ENCODE measurements around the gene SLC2A9.

Gene SLC2A9

DNA sequence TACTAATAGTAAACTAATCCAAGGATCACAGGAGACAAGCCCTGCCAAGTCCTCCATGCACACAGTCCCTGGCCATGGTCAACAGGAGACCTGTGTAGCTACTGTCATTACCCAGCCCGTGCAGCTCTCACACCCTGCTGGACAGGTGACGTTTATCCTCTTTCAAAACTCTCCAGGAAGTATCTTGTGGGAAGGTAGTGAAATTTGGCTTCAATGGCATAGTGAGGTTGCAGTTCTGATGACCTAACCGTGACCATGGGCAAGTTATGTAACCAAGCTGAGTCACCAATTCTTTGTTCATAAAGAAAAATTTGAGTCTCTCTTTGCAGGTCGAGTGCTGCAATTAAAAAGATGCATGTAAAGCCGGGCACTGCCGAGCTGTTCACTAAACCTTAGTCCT, 11.3 kb upstream of the SLC2A9 start (continued):
- TF ChIP-seq, protein P1, sequence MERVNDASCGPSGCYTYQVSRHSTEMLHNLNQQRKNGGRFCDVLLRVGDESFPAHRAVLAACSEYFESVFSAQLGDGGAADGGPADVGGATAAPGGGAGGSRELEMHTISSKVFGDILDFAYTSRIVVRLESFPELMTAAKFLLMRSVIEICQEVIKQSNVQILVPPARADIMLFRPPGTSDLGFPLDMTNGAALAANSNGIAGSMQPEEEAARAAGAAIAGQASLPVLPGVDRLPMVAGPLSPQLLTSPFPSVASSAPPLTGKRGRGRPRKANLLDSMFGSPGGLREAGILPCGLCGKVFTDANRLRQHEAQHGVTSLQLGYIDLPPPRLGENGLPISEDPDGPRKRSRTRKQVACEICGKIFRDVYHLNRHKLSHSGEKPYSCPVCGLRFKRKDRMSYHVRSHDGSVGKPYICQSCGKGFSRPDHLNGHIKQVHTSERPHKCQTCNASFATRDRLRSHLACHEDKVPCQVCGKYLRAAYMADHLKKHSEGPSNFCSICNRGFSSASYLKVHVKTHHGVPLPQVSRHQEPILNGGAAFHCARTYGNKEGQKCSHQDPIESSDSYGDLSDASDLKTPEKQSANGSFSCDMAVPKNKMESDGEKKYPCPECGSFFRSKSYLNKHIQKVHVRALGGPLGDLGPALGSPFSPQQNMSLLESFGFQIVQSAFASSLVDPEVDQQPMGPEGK (CRISPR knock-in tag; IDR thresholded peaks at IDR 0.05; ENCODE audit: borderline replicate concordance) = no peak

DNA sequence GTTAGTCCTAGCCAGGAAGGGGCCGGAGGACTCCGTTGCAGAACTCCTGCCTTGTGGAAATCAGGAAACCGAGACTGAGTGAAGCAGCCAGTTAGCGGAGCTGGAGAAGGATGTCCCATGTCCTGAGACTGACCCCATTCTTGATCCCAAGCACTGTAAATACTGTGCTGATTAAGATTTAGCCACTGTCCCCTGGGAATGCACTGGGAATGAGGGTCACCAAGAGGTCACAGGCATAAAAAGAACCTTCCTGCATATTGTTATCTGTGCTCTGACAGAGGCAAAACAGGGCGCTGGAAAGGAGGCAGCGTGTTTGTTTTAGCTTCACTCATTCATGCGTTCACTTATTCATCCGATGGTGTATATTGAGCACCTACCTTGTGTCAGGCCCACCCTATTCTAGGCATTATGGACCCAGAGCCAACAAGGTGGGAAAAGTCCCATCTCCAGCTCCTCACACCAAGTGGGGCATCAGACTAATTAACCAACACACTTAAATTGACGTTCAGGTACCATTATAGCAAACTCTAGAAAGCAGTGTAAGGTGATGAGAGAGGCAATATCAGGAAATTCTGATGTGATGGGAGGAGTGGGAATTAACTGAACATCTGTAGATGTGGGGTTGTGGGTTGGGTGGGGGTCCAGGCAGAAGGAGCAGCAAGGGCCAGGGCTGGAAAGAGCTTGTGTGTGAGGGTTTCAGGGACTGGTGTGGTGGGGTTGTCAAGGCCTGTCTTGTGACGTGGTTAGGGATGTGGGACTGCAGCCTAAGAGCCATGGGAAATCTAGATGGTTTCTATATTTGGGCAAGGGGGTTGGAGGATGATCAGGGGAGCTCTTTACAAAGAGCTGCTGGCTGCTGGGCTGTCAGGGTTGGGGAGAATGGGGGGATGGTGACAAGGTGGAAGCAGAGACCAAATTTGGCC, 10.6 kb upstream of the SLC2A9 start:
- no peak for TF ChIP-seq ARNTL (CRISPR knock-in tag; IDR thresholded peaks at IDR 0.05; ENCODE audit: borderline replicate concordance, low read depth)
- TF ChIP-seq, protein P1 (CRISPR knock-in tag; IDR thresholded peaks at IDR 0.05; ENCODE audit: borderline replicate concordance) = no peak

DNA sequence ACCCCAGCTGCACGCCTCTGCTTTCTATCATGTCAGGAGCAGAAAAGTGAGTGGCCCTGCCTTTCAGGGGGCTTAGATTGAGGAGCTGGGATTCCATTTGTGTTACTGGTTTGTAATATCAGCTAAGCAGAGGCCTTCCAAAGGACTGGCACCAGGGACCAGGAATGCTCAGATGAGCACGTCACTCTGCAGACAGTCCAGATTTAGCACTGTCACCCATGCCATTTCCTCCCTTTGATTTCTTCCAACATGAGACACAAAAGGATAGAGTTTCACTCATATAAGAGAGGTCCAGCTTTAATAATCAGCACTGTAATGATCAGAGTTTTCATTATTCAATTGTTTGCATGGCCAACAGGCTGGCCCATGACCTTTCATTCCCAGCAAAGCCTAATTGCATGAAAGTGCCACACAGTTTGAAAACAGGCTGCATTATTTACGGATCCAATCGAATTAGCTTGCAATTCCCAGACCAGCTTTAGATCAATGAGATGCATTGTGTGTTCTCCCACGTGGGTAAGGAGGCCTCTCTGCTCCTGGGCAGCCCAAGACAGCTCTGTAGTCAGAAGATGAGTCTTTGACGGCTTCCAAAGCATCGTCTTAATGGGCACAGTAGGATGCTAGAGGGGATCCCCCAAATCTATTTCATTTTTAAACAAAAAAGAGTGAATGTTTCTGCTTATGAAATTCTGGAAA, 9.8 kb upstream of the SLC2A9 start:
- no peak for ATAC-seq
- TF ChIP-seq, protein P2, sequence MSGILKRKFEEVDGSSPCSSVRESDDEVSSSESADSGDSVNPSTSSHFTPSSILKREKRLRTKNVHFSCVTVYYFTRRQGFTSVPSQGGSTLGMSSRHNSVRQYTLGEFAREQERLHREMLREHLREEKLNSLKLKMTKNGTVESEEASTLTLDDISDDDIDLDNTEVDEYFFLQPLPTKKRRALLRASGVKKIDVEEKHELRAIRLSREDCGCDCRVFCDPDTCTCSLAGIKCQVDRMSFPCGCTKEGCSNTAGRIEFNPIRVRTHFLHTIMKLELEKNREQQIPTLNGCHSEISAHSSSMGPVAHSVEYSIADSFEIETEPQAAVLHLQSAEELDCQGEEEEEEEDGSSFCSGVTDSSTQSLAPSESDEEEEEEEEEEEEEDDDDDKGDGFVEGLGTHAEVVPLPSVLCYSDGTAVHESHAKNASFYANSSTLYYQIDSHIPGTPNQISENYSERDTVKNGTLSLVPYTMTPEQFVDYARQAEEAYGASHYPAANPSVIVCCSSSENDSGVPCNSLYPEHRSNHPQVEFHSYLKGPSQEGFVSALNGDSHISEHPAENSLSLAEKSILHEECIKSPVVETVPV (CRISPR knock-in tag; IDR thresholded peaks at IDR 0.05) = no peak
- TF ChIP-seq RARB (CRISPR knock-in tag; IDR thresholded peaks at IDR 0.05) (no peak), OSR1 (CRISPR knock-in tag; IDR thresholded peaks at IDR 0.05) (no peak), ZNF70 (CRISPR knock-in tag; IDR thresholded peaks at IDR 0.05) (no peak), ZC3H10 (CRISPR knock-in tag; IDR thresholded peaks at IDR 0.05) (no peak), ZNF8 (CRISPR knock-in tag; IDR thresholded peaks at IDR 0.05) (no peak)

More for the DNA sequence above, 10.6 kb upstream of the SLC2A9 start:
- no peak for ATAC-seq

DNA sequence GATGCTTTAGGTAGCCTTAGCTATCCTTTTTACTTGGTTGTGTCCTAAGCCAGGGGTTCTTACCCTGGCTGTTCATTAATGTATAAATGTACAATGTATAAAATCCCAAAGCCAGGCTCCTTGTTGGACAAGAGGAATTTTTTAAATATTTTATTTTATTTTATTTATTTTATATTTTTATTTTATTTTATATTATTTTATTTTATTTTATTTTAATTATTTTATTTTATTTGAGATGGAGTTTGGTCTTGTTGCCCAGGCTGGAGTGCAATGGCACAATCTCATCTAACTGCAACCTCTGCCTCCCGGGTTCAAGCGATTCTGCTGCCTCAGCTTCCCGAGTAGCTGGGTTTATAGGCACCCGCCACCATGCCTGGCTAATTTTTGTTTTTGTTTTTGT, 8.1 kb upstream of the SLC2A9 start:
- ATAC-seq = no peak
- TF ChIP-seq OSR1 (CRISPR knock-in tag; IDR thresholded peaks at IDR 0.05) (no peak), ZFP30 (CRISPR knock-in tag; IDR thresholded peaks at IDR 0.05) (no peak), SNAI2 (CRISPR knock-in tag; IDR thresholded peaks at IDR 0.05) (no peak), ZNF565 (CRISPR knock-in tag; conservative IDR thresholded peaks at IDR 0.05; ENCODE audit: low read depth) (no peak), PPARA (CRISPR knock-in tag; IDR thresholded peaks at IDR 0.05; ENCODE audit: borderline replicate concordance) (no peak), GLIS3 (CRISPR knock-in tag; IDR thresholded peaks at IDR 0.05) (no peak), RARB (CRISPR knock-in tag; IDR thresholded peaks at IDR 0.05) (no peak), ZNF70 (CRISPR knock-in tag; IDR thresholded peaks at IDR 0.05) (no peak), ZNF8 (CRISPR knock-in tag; IDR thresholded peaks at IDR 0.05) (no peak), ESRRG (CRISPR knock-in tag; IDR thresholded peaks at IDR 0.05) (no peak), TOX (CRISPR knock-in tag; IDR thresholded peaks at IDR 0.05; ENCODE audit: borderline replicate concordance) (no peak), ISL1 (CRISPR knock-in tag; IDR thresholded peaks at IDR 0.05) (no peak), TCF4 (CRISPR knock-in tag; IDR thresholded peaks at IDR 0.05; ENCODE audit: borderline replicate concordance) (no peak)
- TF ChIP-seq, protein P3, sequence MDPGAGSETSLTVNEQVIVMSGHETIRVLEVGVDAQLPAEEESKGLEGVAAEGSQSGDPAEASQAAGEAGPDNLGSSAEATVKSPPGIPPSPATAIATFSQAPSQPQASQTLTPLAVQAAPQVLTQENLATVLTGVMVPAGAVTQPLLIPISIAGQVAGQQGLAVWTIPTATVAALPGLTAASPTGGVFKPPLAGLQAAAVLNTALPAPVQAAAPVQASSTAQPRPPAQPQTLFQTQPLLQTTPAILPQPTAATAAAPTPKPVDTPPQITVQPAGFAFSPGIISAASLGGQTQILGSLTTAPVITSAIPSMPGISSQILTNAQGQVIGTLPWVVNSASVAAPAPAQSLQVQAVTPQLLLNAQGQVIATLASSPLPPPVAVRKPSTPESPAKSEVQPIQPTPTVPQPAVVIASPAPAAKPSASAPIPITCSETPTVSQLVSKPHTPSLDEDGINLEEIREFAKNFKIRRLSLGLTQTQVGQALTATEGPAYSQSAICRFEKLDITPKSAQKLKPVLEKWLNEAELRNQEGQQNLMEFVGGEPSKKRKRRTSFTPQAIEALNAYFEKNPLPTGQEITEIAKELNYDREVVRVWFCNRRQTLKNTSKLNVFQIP (CRISPR knock-in tag; IDR thresholded peaks at IDR 0.05; ENCODE audit: borderline replicate concordance, low read depth) = no peak
- TF ChIP-seq, protein P1 (CRISPR knock-in tag; IDR thresholded peaks at IDR 0.05; ENCODE audit: borderline replicate concordance) = no peak
- TF ChIP-seq, protein P4, sequence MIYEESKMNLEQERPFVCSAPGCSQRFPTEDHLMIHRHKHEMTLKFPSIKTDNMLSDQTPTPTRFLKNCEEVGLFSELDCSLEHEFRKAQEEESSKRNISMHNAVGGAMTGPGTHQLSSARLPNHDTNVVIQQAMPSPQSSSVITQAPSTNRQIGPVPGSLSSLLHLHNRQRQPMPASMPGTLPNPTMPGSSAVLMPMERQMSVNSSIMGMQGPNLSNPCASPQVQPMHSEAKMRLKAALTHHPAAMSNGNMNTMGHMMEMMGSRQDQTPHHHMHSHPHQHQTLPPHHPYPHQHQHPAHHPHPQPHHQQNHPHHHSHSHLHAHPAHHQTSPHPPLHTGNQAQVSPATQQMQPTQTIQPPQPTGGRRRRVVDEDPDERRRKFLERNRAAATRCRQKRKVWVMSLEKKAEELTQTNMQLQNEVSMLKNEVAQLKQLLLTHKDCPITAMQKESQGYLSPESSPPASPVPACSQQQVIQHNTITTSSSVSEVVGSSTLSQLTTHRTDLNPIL (CRISPR knock-in tag; IDR thresholded peaks at IDR 0.05; ENCODE audit: low read depth) = no peak
- TF ChIP-seq, protein P5, sequence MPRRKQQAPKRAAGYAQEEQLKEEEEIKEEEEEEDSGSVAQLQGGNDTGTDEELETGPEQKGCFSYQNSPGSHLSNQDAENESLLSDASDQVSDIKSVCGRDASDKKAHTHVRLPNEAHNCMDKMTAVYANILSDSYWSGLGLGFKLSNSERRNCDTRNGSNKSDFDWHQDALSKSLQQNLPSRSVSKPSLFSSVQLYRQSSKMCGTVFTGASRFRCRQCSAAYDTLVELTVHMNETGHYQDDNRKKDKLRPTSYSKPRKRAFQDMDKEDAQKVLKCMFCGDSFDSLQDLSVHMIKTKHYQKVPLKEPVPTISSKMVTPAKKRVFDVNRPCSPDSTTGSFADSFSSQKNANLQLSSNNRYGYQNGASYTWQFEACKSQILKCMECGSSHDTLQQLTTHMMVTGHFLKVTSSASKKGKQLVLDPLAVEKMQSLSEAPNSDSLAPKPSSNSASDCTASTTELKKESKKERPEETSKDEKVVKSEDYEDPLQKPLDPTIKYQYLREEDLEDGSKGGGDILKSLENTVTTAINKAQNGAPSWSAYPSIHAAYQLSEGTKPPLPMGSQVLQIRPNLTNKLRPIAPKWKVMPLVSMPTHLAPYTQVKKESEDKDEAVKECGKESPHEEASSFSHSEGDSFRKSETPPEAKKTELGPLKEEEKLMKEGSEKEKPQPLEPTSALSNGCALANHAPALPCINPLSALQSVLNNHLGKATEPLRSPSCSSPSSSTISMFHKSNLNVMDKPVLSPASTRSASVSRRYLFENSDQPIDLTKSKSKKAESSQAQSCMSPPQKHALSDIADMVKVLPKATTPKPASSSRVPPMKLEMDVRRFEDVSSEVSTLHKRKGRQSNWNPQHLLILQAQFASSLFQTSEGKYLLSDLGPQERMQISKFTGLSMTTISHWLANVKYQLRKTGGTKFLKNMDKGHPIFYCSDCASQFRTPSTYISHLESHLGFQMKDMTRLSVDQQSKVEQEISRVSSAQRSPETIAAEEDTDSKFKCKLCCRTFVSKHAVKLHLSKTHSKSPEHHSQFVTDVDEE (CRISPR knock-in tag; IDR thresholded peaks at IDR 0.05) = no peak
